ENCODE data around the gene GPR42. TPM values are rescaled to one million over a fixed set of nuclear protein-coding genes. Genes with fewer than 3 reads are reported as not detected.

GPR42 gene
- total and polyA plus RNA-seq, 2 of the 4 experiments (the other 2 are of a cell fraction): not detected

GRCh38 chr19:35399231-35399630 lies 28.4 kb downstream of the GPR42 start:
- Histone ChIP-seq H3K14ac (replicated peaks; ENCODE audit: low read depth, low read length) (no peak overlapping the region), H2AFZ (replicated peaks; ENCODE audit: low read length, poor library complexity) (no peak overlapping the region), H3K18ac (ENCODE audit: low read depth, low read length) (no peak overlapping the region), H3K4ac (ENCODE audit: low read depth, low read length) (no peak overlapping the region), H2AK5ac (ENCODE audit: low read depth, low read length) (no peak overlapping the region), H3K9me3 (ENCODE audit: control insufficient read depth, insufficient read depth, low read length) (no peaks in the 10 kb centered on the region), H2BK15ac (ENCODE audit: low read depth, low read length) (no peak overlapping the region), H2BK5ac (ENCODE audit: low read depth, low read length, poor library complexity, severe bottlenecking) (no peak overlapping the region), H3K9ac (ENCODE audit: low read depth, low read length) (no peak overlapping the region), H2AK9ac (replicated peaks; ENCODE audit: low read depth, low read length, poor library complexity) (no peak overlapping the region), H2BK20ac (ENCODE audit: low read depth, low read length) (no peak overlapping the region), H4K5ac (ENCODE audit: low read depth, low read length) (no peak overlapping the region), H4K91ac (ENCODE audit: insufficient read depth, low read depth, low read length) (no peak overlapping the region), H3K79me1 (ENCODE audit: low read depth in 1 of 2, low read length in 2 of 2) (no peaks in the 10 kb centered on the region), H3K36me3 (ENCODE audit: control insufficient read depth, insufficient read depth, low read length) (no peaks in the 10 kb centered on the region), H3K9me1 (ENCODE audit: insufficient read depth, low read length) (no peaks in the 10 kb centered on the region), H3K23ac (ENCODE audit: low read depth, low read length) (no peak overlapping the region), H4K20me1 (ENCODE audit: insufficient read depth, low read length) (no peaks in the 10 kb centered on the region), H3K4me1 (ENCODE audit: control insufficient read depth, insufficient read depth, low read length) (no peaks in the 10 kb centered on the region), H3K4me2 (ENCODE audit: low read depth, low read length) (no peak overlapping the region), H3K27ac (ENCODE audit: insufficient read depth, low read length) (no peak overlapping the region), H3K56ac (ENCODE audit: extremely low read depth, insufficient read depth, low read length) (no peak overlapping the region), H4K8ac (ENCODE audit: low read depth in 2 of 2, low read length in 2 of 2) (no peak overlapping the region), H2BK120ac (ENCODE audit: low read depth, low read length) (no peak overlapping the region), H3K4me3 (ENCODE audit: insufficient read depth, low read depth, low read length) (no peak overlapping the region), H3K27me3 (ENCODE audit: control insufficient read depth, insufficient read depth, low read length) (peaks cover 1% of the 10 kb centered on the region; the same call in 1 of the 2 replicates)
- WGBS, 2 experiments (ENCODE audit: extremely low coverage in 2 of 2, insufficient read length in 1 of 2): no CpG with 5 or more reads among the region's 4 CpGs
- POLR2A ChIA-PET (ENCODE audit: unreplicated experiment): no interaction called here
- intact Hi-C loops (cut with micrococcal nuclease): no loop called here
- dilution Hi-C loops (cut with HindIII; ENCODE audit: low sequenced_read_pairs, unreplicated experiment): no loop called here
- no peak for TF ChIP-seq MAZ (IDR thresholded peaks at IDR 0.05; ENCODE audit: borderline replicate concordance, low read depth, low read length)
- no peak for TF ChIP-seq RAD21 (IDR thresholded peaks at IDR 0.05; ENCODE audit: low read length)
- TF ChIP-seq CEBPB (IDR thresholded peaks at IDR 0.05; ENCODE audit: low read depth, low read length): no peak
- TF ChIP-seq FOS (IDR thresholded peaks at IDR 0.05; ENCODE audit: low read depth, low read length): no peak
- no peak for TF ChIP-seq RFX5 (IDR thresholded peaks at IDR 0.05; ENCODE audit: low read depth, low read length)
- TF ChIP-seq SMC3 (IDR thresholded peaks at IDR 0.05; ENCODE audit: low read depth, low read length): no peak
- no peak for TF ChIP-seq ELK1 (IDR thresholded peaks at IDR 0.05; ENCODE audit: borderline replicate concordance, low read depth, low read length)
- no peak for TF ChIP-seq MAFK (IDR thresholded peaks at IDR 0.05; ENCODE audit: low read depth, low read length)
- no peak for TF ChIP-seq BHLHE40 (IDR thresholded peaks at IDR 0.05; ENCODE audit: low read depth, low read length)
- no peak for TF ChIP-seq CTCF (conservative IDR thresholded peaks at IDR 0.05; ENCODE audit: low read depth, low read length)
- no peak for TF ChIP-seq RCOR1 (IDR thresholded peaks at IDR 0.05; ENCODE audit: insufficient replicate concordance, low read length)
- TF ChIP-seq POLR2A (IDR thresholded peaks at IDR 0.05; ENCODE audit: low read depth, low read length): no peak
- TF ChIP-seq CHD1 (IDR thresholded peaks at IDR 0.05; ENCODE audit: low read depth, low read length): no peak
- TF ChIP-seq USF2 (IDR thresholded peaks at IDR 0.05; ENCODE audit: low read depth, low read length): no peak
- no peak for TF ChIP-seq MXI1 (IDR thresholded peaks at IDR 0.05; ENCODE audit: borderline replicate concordance, low read depth, low read length)
- no peak for TF ChIP-seq NFE2L2 (IDR thresholded peaks at IDR 0.05; ENCODE audit: low read depth, low read length)
- ATAC-seq (ENCODE audit: low read depth): no peak
- in situ Hi-C loops (cut with MboI; ENCODE audit: low sequenced_read_pairs): no loop called here
- DNase-seq: no peak
- CTCF ChIA-PET: interaction anchor here (0.7 kb wide), 1 partner anchor 245 kb away, joined by 3 read pairs; no protein-coding TSS in a partner anchor
- no TSS peak for BruUV-seq (replicated peaks)
